Endodermal cell (in vitro differentiated cells): Measurements from ENCODE around the gene NCK1. TPM values are rescaled to one million over a fixed set of nuclear protein-coding genes. Genes with fewer than 3 reads are reported as not detected.

Source experiments
- DNase-seq: peaks from one replicate; pipeline ENCODE4 v3.0.0-alpha.2; 2017
- H3K27ac ChIP-seq: 2 replicates; pipeline ENCODE4 v1.5.1; 2013; ENCODE audit warnings: mild to moderate bottlenecking, low read depth, low read length, moderate library complexity
- H3K27me3 ChIP-seq: 2 replicates; pipeline ENCODE4 v1.6.1; 2013; ENCODE audit warnings: mild to moderate bottlenecking, low read length, moderate library complexity; ENCODE audit not compliant: insufficient read depth, control insufficient read depth, poor library complexity, severe bottlenecking
- H3K36me3 ChIP-seq: 2 replicates; pipeline ENCODE4 v1.7.0; 2013; ENCODE audit warnings: mild to moderate bottlenecking, low read length, moderate library complexity; ENCODE audit not compliant: control insufficient read depth, insufficient read depth
- H3K4me1 ChIP-seq: one replicate; pipeline ENCODE4 v1.7.0; 2013; ENCODE audit warnings: low read length; ENCODE audit not compliant: control insufficient read depth, insufficient read depth
- H3K4me3 ChIP-seq: 2 replicates; pipeline ENCODE4 v1.5.1; 2013; ENCODE audit warnings: mild to moderate bottlenecking, low read length, moderate library complexity
- H3K9ac ChIP-seq: 2 replicates; pipeline ENCODE4 v1.6.1; 2013; ENCODE audit warnings: mild to moderate bottlenecking, low read length, moderate library complexity; ENCODE audit not compliant: poor library complexity, severe bottlenecking; ENCODE audit errors: extremely low read depth
- H3K9me3 ChIP-seq: 2 replicates; pipeline ENCODE4 v1.6.1; 2013; ENCODE audit warnings: mild to moderate bottlenecking, low read length, moderate library complexity; ENCODE audit not compliant: control insufficient read depth
- H3K27ac Mint-ChIP-seq: 2 replicates; pipeline ENCODE4 v1.8.0; 2020; ENCODE audit warnings: mixed read lengths
- H3K27me3 Mint-ChIP-seq: 2 replicates; pipeline ENCODE4 v1.8.0; 2021; ENCODE audit warnings: mild to moderate bottlenecking, mixed read lengths; ENCODE audit not compliant: insufficient read depth
- H3K36me3 Mint-ChIP-seq: 2 replicates; pipeline ENCODE4 v1.8.0; 2020; ENCODE audit warnings: low read depth, mixed read lengths
- H3K4me1 Mint-ChIP-seq: 2 replicates; pipeline ENCODE4 v1.8.0; 2020; ENCODE audit warnings: mixed read lengths
- H3K4me3 Mint-ChIP-seq: 2 replicates; pipeline ENCODE4 v1.8.0; 2020; ENCODE audit warnings: mild to moderate bottlenecking, moderate library complexity, mixed read lengths
- H3K9me3 Mint-ChIP-seq: 2 replicates; pipeline ENCODE4 v1.8.0; 2020; ENCODE audit warnings: mild to moderate bottlenecking, mixed read lengths
- WGBS, 2 experiments: methylation state at CpG; one replicate each; pipeline versions ENCODE4 v1.1.5 to v1.1.7; 2013; ENCODE audit warnings: missing lambda C conversion rate in 2 of 2, mixed read lengths in 1 of 2; ENCODE audit not compliant: insufficient coverage in 1 of 2, insufficient read length in 1 of 2; 5-methylcytosine and 5-hydroxymethylcytosine counted together
- total RNA-seq, 2 donors: library from RNA; stranded (reverse); fragmentation: NEBNext Ultra II Directional in 1 of 2; extraction: Animal tissue kit (Norgen Biotek cat#: 25700) in 1 of 2; gene quantifications; 2 replicates in 1 of 2; 3 replicates in 1 of 2; pipeline ENCODE4 v1.2.1, GENCODE V29; 2021
- TF ChIP-seq, protein P1 (sequence below): fragments of 200-600 bp; sonication (generic); conservative IDR thresholded peaks from 2 replicates; pipeline ENCODE4 v1.5.0; 2021; ENCODE audit warnings: antibody characterized with exemption, mild to moderate bottlenecking

Gene NCK1
- total RNA-seq, 2 donors from 2014 or later = 24.5 to 28.9 TPM

DNA sequence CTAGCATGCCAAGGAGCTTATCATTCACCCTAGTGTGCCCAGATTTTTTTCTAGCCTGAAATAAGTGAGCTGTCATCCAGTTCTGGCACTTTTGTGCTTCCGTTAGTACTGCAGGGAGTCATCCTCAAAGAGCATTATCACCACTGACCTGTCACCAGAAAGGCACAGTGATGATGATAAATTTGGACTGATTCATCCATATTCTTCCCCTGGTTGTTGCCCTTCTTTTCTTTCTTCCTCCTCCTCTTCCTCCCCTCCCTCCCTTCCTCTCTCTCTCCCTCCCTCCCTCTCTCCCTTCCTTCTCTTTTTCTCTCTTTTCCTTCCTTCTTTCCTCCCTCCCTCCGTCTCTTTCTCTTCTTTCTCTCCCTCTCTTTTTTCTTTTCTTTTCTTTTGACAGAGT, 21.8 kb upstream of the NCK1 start:
- Mint-ChIP-seq H3K36me3 (peaks cover 18% of the 10 kb centered on the region), H3K27me3 (peaks cover 37% of the 10 kb centered on the region), H3K9me3 (no peaks in the 10 kb centered on the region), H3K27ac (no peak overlapping the region), H3K4me3 (no peak overlapping the region), H3K4me1 (peaks cover 14% of the 10 kb centered on the region)
- Histone ChIP-seq H3K4me3 (no peak overlapping the region), H3K36me3 (no peaks in the 10 kb centered on the region), H3K27me3 (peaks cover 13% of the 10 kb centered on the region), H3K9me3 (no peaks in the 10 kb centered on the region), H3K27ac (no peak overlapping the region), H3K9ac (no peak overlapping the region), H3K4me1 (no peaks in the 10 kb centered on the region)
- 88 to 91% methylated on average over 1 to 2 of the region's 2 CpGs for WGBS, 2 experiments
- no peak for DNase-seq
- TF ChIP-seq, protein P1, sequence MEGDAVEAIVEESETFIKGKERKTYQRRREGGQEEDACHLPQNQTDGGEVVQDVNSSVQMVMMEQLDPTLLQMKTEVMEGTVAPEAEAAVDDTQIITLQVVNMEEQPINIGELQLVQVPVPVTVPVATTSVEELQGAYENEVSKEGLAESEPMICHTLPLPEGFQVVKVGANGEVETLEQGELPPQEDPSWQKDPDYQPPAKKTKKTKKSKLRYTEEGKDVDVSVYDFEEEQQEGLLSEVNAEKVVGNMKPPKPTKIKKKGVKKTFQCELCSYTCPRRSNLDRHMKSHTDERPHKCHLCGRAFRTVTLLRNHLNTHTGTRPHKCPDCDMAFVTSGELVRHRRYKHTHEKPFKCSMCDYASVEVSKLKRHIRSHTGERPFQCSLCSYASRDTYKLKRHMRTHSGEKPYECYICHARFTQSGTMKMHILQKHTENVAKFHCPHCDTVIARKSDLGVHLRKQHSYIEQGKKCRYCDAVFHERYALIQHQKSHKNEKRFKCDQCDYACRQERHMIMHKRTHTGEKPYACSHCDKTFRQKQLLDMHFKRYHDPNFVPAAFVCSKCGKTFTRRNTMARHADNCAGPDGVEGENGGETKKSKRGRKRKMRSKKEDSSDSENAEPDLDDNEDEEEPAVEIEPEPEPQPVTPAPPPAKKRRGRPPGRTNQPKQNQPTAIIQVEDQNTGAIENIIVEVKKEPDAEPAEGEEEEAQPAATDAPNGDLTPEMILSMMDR = no peak

DNA sequence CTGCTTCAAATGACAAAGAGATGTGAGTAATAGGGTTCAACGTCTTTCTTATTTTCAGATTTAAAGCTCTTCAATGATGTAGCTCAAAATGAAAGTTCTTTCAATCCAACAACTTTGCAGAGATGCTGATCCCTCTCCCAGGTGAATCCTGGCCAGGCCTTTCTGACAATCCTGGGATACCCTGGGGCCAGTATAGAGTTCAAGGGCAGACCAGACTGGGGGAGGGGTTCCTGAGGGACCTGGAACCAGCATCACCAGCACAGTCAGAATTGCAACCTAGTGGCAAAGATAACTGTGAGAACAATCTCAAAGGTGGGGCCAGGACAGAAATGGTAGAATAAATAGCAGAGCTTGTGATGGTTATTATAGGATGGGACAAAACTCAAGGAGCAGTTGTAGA, 19.7 kb upstream of the NCK1 start:
- WGBS, 2 experiments = 92% methylated on average over 1 of the region's 1 CpG; no CpG with 5 or more reads in 1 of the 2 experiments
- Mint-ChIP-seq H3K9me3 (no peaks in the 10 kb centered on the region), H3K36me3 (peaks cover 26% of the 10 kb centered on the region), H3K4me1 (peaks cover 14% of the 10 kb centered on the region), H3K27me3 (peaks cover 56% of the 10 kb centered on the region), H3K27ac (no peak overlapping the region), H3K4me3 (no peak overlapping the region)
- TF ChIP-seq, protein P1 = no peak
- Histone ChIP-seq H3K36me3 (no peaks in the 10 kb centered on the region), H3K27ac (no peak overlapping the region), H3K27me3 (peaks cover 34% of the 10 kb centered on the region), H3K4me3 (no peak overlapping the region), H3K9ac (no peak overlapping the region), H3K9me3 (no peaks in the 10 kb centered on the region), H3K4me1 (no peaks in the 10 kb centered on the region)
- DNase-seq = no peak

- peaks cover 51% of the 10 kb centered on the region for H3K27me3 ChIP-seq
- peaks cover 26% of the 10 kb centered on the region for H3K36me3 Mint-ChIP-seq
- no peak overlapping the region for H3K27ac Mint-ChIP-seq
- H3K9me3 Mint-ChIP-seq = no peaks in the 10 kb centered on the region
- no peak overlapping the region for H3K27ac ChIP-seq
- H3K4me1 ChIP-seq = no peaks in the 10 kb centered on the region
- peaks cover 7% of the 10 kb centered on the region for H3K4me1 Mint-ChIP-seq
- H3K36me3 ChIP-seq = no peaks in the 10 kb centered on the region
- H3K4me3 ChIP-seq = no peak overlapping the region
- no peak overlapping the region for H3K4me3 Mint-ChIP-seq
- peaks cover 73% of the 10 kb centered on the region for H3K27me3 Mint-ChIP-seq
- no peaks in the 10 kb centered on the region for H3K9me3 ChIP-seq
- WGBS, 2 experiments = 100% methylated on average over 1 of the region's 1 CpG; no CpG with 5 or more reads in 1 of the 2 experiments
- TF ChIP-seq, protein P1 = no peak
- H3K9ac ChIP-seq = no peak overlapping the region
- no peak for DNase-seq
Observed at GRCh38 chr3:136844724-136845123, 17.3 kb upstream of the NCK1 start.
